WTC11 (cell line): ENCODE data around the gene SRRM2.
A peak's percentile ranks its signal among the peaks of the same experiment; 100 is the strongest.

Source experiments
- ATF3 ChIP-seq: sonication (generic); formaldehyde crosslinking; conservative IDR thresholded peaks from 2 replicates; pipeline ENCODE4 v1.8.1; 2022; ENCODE audit warnings: mild to moderate bottlenecking, missing genetic modification reagents
- ESRRA ChIP-seq: sonication (generic); formaldehyde crosslinking; IDR thresholded peaks from 2 replicates; pipeline ENCODE4 v1.8.1; 2022; ENCODE audit warnings: mild to moderate bottlenecking, missing genetic modification reagents, borderline replicate concordance
- JUN ChIP-seq: sonication (generic); formaldehyde crosslinking; IDR thresholded peaks from 2 replicates; pipeline ENCODE4 v1.8.0; 2023; ENCODE audit warnings: mild to moderate bottlenecking, missing genetic modification reagents
- TP53 ChIP-seq: sonication (generic); formaldehyde crosslinking; IDR thresholded peaks from 2 replicates; pipeline ENCODE4 v1.8.1; 2023; ENCODE audit warnings: mild to moderate bottlenecking, missing genetic modification reagents
- USF2 ChIP-seq: sonication (generic); formaldehyde crosslinking; IDR thresholded peaks from 2 replicates; pipeline ENCODE4 v1.8.1; 2023; ENCODE audit warnings: mild to moderate bottlenecking, missing genetic modification reagents, moderate library complexity
- ZNF138 ChIP-seq: sonication (generic); formaldehyde crosslinking; conservative IDR thresholded peaks from 2 replicates; pipeline ENCODE4 v1.8.1; 2022; ENCODE audit warnings: mild to moderate bottlenecking, moderate library complexity, missing genetic modification reagents
- ZNF317 ChIP-seq: sonication (generic); formaldehyde crosslinking; IDR thresholded peaks from 2 replicates; pipeline ENCODE4 v1.8.1; 2023; ENCODE audit warnings: low read depth, mild to moderate bottlenecking, moderate library complexity, missing genetic modification reagents, borderline replicate concordance
- TF ChIP-seq, protein P1 (sequence below): fragments of 200-600 bp; IDR thresholded peaks from 2 replicates; pipeline ENCODE4 v1.8.0; 2022; ENCODE audit warnings: antibody characterized with exemption
- TF ChIP-seq, protein P2 (sequence below): sonication (generic); formaldehyde crosslinking; IDR thresholded peaks from 2 replicates; pipeline ENCODE4 v1.8.0; 2023; ENCODE audit warnings: missing genetic modification reagents
- TF ChIP-seq, protein P3 (sequence below): sonication (generic); formaldehyde crosslinking; IDR thresholded peaks from 2 replicates; pipeline ENCODE4 v1.8.1; 2022; ENCODE audit warnings: low read depth, missing genetic modification reagents, borderline replicate concordance
- TF ChIP-seq, protein P4 (sequence below): sonication (generic); formaldehyde crosslinking; IDR thresholded peaks from 2 replicates; pipeline ENCODE4 v1.8.1; 2023; ENCODE audit warnings: mild to moderate bottlenecking, missing genetic modification reagents

GRCh38 chr16:2720719-2721633 is 31.5 kb upstream of the SRRM2 start:
- TF ChIP-seq, protein P1, sequence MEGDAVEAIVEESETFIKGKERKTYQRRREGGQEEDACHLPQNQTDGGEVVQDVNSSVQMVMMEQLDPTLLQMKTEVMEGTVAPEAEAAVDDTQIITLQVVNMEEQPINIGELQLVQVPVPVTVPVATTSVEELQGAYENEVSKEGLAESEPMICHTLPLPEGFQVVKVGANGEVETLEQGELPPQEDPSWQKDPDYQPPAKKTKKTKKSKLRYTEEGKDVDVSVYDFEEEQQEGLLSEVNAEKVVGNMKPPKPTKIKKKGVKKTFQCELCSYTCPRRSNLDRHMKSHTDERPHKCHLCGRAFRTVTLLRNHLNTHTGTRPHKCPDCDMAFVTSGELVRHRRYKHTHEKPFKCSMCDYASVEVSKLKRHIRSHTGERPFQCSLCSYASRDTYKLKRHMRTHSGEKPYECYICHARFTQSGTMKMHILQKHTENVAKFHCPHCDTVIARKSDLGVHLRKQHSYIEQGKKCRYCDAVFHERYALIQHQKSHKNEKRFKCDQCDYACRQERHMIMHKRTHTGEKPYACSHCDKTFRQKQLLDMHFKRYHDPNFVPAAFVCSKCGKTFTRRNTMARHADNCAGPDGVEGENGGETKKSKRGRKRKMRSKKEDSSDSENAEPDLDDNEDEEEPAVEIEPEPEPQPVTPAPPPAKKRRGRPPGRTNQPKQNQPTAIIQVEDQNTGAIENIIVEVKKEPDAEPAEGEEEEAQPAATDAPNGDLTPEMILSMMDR = peak; percentile 82
- no peak for TF ChIP-seq ESRRA (CRISPR knock-in tag)
- TF ChIP-seq ZNF138 (CRISPR knock-in tag) = no peak
- TF ChIP-seq ATF3 (CRISPR knock-in tag) = no peak
- TF ChIP-seq TP53 (CRISPR knock-in tag) = no peak
- TF ChIP-seq USF2 = peak; percentile 26; the same call in 1 of the 2 replicates
- TF ChIP-seq JUN = no peak
- TF ChIP-seq, protein P2, sequence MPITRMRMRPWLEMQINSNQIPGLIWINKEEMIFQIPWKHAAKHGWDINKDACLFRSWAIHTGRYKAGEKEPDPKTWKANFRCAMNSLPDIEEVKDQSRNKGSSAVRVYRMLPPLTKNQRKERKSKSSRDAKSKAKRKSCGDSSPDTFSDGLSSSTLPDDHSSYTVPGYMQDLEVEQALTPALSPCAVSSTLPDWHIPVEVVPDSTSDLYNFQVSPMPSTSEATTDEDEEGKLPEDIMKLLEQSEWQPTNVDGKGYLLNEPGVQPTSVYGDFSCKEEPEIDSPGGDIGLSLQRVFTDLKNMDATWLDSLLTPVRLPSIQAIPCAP = no peak
- TF ChIP-seq, protein P3, sequence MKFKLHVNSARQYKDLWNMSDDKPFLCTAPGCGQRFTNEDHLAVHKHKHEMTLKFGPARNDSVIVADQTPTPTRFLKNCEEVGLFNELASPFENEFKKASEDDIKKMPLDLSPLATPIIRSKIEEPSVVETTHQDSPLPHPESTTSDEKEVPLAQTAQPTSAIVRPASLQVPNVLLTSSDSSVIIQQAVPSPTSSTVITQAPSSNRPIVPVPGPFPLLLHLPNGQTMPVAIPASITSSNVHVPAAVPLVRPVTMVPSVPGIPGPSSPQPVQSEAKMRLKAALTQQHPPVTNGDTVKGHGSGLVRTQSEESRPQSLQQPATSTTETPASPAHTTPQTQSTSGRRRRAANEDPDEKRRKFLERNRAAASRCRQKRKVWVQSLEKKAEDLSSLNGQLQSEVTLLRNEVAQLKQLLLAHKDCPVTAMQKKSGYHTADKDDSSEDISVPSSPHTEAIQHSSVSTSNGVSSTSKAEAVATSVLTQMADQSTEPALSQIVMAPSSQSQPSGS (CRISPR knock-in tag) = no peak
- no peak for TF ChIP-seq ZNF317 (CRISPR knock-in tag)
- TF ChIP-seq, protein P4, sequence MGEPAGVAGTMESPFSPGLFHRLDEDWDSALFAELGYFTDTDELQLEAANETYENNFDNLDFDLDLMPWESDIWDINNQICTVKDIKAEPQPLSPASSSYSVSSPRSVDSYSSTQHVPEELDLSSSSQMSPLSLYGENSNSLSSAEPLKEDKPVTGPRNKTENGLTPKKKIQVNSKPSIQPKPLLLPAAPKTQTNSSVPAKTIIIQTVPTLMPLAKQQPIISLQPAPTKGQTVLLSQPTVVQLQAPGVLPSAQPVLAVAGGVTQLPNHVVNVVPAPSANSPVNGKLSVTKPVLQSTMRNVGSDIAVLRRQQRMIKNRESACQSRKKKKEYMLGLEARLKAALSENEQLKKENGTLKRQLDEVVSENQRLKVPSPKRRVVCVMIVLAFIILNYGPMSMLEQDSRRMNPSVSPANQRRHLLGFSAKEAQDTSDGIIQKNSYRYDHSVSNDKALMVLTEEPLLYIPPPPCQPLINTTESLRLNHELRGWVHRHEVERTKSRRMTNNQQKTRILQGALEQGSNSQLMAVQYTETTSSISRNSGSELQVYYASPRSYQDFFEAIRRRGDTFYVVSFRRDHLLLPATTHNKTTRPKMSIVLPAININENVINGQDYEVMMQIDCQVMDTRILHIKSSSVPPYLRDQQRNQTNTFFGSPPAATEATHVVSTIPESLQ (CRISPR knock-in tag) = no peak
